ENCODE data around the gene PTH2R.
"Not testable (repeated sequence)": the region's sequence is repeated elsewhere in the genome, so short reads cannot be mapped to it uniquely, and the experiment has no call there.

The PTH2R gene

DNA sequence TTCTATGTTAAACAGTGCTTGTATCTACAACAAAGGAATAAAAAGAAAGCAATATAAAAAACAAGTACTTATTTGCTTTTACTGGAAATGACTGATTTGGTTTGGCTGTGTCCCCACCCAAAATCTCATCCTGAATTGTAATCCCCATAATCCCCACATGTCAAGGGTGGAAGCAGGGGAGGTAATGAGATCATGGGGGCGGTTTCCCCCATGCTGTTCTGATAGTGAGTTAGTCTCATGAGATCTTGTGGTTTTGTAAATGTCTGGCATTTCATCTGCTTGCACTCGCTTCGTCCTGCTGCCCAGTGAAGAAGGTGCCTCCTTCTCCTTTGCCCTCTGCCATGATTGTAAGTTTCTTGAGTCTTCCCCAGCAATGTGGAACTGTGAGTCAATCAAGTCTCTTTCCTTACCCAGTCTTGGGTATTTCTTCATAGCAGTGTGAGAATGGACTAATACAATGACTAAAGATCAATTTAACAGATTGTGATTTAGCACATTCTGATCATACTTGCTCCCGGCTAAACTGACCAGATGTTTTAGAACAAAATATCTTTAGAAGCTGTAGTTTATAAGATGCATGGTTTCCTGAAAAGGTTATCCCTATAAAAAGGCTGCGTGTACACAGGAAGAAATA, 19.9 kb downstream of the PTH2R start:
- H3K4me3 ChIP-seq (ENCODE audit: low read depth, low read length): no peak overlapping the region
- TF ChIP-seq, protein P1, sequence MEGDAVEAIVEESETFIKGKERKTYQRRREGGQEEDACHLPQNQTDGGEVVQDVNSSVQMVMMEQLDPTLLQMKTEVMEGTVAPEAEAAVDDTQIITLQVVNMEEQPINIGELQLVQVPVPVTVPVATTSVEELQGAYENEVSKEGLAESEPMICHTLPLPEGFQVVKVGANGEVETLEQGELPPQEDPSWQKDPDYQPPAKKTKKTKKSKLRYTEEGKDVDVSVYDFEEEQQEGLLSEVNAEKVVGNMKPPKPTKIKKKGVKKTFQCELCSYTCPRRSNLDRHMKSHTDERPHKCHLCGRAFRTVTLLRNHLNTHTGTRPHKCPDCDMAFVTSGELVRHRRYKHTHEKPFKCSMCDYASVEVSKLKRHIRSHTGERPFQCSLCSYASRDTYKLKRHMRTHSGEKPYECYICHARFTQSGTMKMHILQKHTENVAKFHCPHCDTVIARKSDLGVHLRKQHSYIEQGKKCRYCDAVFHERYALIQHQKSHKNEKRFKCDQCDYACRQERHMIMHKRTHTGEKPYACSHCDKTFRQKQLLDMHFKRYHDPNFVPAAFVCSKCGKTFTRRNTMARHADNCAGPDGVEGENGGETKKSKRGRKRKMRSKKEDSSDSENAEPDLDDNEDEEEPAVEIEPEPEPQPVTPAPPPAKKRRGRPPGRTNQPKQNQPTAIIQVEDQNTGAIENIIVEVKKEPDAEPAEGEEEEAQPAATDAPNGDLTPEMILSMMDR (IDR thresholded peaks at IDR 0.05; ENCODE audit: borderline replicate concordance, insufficient read depth, low read depth, low read length): no peak

DNA sequence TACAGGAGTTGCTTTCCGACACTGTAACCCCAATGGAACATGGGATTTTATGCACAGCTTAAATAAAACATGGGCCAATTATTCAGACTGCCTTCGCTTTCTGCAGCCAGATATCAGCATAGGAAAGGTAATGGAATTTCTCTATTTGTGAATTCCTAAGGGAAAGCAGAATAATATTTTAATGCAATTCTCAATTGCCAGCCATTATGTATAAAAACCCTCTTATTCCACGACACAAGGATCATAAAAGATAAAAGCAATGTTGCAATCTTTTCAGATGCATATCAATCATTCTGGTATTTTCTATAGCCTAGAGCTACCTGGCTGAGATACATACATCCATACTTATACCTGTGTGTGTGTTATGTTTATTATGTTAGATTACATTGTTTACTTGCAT, 31.2 kb downstream of the PTH2R start:
- TF ChIP-seq, protein P1 (IDR thresholded peaks at IDR 0.05; ENCODE audit: borderline replicate concordance, insufficient read depth, low read depth, low read length): no peak
- no peak overlapping the region for H3K4me3 ChIP-seq (ENCODE audit: low read depth, low read length)

DNA sequence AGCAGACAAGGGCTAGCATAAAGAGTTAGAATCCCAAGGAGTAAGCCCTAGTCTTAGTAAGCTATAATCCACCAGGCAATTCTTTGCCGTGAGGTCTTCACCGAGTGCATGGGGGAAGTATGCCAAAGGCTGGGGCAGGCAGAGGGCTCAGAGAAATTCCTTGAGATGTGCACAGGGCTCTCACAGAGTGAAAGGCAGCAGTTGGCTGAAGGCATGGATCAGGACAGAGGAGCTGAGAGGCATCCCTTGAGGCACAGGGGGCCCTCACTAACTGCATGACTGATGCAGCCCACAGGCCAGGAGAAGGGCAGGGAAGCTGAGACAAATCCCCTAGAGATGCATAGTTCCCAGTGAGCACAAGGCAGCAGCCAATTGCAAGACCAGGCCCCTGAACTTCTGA, 34.1 kb downstream of the PTH2R start:
- TF ChIP-seq, protein P1 (IDR thresholded peaks at IDR 0.05; ENCODE audit: borderline replicate concordance, insufficient read depth, low read depth, low read length): no peak
- no peak overlapping the region for H3K4me3 ChIP-seq (ENCODE audit: low read depth, low read length)

DNA sequence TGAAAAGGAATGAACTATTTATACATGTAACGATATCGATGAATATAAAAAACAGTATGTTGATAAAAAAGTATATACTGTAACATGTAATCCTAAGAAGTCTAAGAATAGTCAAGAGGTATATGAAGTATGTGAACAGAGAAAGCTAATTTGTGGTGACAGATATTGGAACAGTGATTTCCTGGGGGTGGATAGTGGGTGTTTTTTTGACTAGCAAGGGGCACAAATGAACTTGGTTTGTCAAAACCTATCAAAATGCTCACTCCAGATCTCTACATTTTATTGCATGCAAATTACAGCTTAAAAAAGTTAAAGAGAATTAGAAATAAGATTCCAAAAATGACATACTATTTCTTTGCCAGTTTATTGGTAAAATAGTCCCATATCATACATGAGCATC, 35.4 kb downstream of the PTH2R start:
- H3K4me3 ChIP-seq (ENCODE audit: low read depth, low read length): no peak overlapping the region
- TF ChIP-seq, protein P1 (IDR thresholded peaks at IDR 0.05; ENCODE audit: borderline replicate concordance, insufficient read depth, low read depth, low read length): no peak

DNA sequence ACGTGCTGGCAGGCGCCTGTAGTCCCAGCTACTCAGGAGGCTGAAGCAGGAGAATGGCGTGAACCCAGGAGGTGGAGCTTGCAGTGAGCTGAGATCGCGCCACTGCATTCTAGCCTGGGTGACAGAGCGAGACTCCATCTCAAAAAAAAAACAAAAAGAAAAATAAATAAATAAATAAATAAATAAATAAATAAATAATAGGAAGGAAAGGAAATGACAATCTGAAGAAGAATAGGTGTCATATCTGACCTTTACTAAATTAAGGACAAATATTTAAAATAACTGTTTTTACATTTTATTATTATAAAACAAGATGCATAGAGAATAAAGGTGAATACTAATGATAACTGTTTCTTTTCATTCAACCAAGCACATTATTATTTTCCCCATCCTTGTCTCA, 40.9 kb downstream of the PTH2R start:
- not testable (repeated sequence) for H3K4me3 ChIP-seq (ENCODE audit: low read depth, low read length)

DNA sequence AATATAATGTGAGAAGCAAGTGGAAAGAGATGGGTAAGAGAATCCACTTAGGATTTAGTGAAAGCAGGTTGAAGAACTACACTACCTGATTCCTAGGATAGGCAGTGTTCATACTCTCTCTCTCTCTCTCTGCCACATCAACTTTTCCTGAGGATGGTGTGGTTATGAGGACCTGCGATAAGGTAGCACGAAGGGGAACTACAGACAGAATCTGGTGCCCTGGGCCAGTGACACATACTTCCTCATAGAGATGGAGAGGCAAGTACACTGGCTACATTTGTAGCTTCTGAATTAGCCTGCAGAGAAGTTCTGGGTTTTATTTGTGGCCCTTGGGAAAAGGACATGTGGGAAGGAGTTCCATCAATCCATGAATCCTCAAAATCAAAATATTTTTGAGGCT, 44.5 kb downstream of the PTH2R start:
- H3K4me3 ChIP-seq (ENCODE audit: low read depth, low read length): no peak overlapping the region
- TF ChIP-seq, protein P1 (IDR thresholded peaks at IDR 0.05; ENCODE audit: borderline replicate concordance, insufficient read depth, low read depth, low read length): no peak

DNA sequence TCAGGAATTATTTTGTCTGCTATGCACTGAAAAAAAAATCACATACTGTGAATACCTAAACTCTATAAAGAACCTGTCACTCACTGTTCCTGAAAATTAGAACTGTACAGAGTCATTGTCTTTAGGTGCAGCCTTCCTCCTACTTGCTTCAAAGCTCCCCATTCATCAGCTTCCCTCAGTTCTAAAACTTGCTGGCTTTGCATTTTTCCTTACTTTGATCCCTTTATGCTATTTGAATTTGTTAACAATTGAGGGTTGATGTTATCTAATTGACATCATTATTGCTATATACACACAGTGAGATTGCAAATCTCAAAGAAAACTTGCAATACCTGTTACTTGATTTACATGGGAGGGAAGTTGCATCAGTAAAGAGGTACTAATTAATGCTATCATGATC, 48.3 kb downstream of the PTH2R start:
- TF ChIP-seq, protein P1 (IDR thresholded peaks at IDR 0.05; ENCODE audit: borderline replicate concordance, insufficient read depth, low read depth, low read length): no peak
- no peak overlapping the region for H3K4me3 ChIP-seq (ENCODE audit: low read depth, low read length)

DNA sequence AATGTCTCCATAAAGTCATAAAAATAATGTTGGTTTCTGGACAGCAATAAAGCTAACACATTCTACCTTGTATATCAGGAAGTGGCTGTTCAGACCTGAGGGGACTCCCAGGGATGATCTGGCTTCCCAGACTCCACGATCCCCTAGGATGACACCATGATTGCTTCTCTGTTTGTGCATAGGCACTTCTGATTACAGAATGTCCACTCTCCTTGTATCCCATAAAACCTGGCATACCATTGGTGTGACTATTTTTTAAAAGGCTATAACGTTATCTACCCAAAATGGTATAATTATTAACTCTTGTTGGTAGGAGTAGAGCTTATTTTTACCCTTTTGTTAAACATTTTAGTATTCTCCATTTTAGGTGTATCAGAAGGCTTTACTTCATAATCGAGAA, 57.1 kb downstream of the PTH2R start:
- TF ChIP-seq, protein P1 (IDR thresholded peaks at IDR 0.05; ENCODE audit: borderline replicate concordance, insufficient read depth, low read depth, low read length): no peak
- H3K4me3 ChIP-seq (ENCODE audit: low read depth, low read length): no peak overlapping the region
